HG03135 (cell line): ENCODE results near the gene XRCC4.
"Not testable (repeated sequence)": the region's sequence is repeated elsewhere in the genome, so short reads cannot be mapped to it uniquely, and the experiment has no call there.

Source experiments
- ATAC-seq: cut with Tn5 transposase; IDR thresholded peaks from one replicate; pipeline ENCODE4 v1.9.1; 2021; ENCODE audit warnings: mild to moderate bottlenecking, moderate library complexity; ENCODE audit not compliant: unreplicated experiment

XRCC4 gene

GRCh38 chr5:83253720-83254119 is 176.4 kb downstream of the XRCC4 start:
- no peak for ATAC-seq

DNA sequence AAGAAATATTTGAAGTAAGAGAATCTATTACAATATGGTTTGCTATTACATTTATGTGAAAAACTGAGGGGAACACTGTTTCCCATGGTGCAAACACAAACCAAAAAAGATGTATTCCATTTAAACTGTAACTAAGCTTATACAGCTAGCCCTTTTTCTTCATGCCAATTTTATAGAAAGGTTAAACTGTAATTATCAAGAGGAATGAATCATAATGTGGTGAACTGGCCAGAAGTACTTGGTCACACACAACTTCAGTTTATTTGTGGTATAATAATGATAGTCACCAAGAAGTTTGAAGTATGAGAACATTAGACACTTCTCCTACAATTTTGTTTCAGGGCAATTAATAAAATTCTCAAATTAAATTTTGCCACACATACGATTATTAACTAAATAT is 177.9 kb downstream of the XRCC4 start:
- no peak for ATAC-seq

- no peak for ATAC-seq
Observed at GRCh38 chr5:83256091-83256780, 178.9 kb downstream of the XRCC4 start.

GRCh38 chr5:83257684-83258083 is 180.3 kb downstream of the XRCC4 start:
- not testable (repeated sequence) for ATAC-seq

DNA sequence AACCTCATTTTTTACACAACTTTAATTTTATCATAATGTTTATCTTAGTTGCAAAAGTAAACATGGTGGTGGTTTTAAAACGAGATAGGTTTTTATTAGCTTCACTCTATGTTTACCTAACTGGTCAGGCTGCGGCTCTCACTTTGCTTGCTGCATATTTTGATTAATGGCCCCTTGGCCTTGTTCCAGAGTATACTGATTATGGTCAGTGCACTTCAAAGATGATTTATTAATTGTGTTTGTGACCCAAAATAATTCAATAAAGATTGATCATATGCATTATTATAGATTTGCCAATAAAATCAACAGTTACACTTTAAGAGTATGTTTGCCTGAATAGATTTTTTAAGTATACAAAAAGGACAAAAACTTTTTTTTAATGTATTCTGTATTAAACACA is 188.0 kb downstream of the XRCC4 start:
- no peak for ATAC-seq

- ATAC-seq = no peak
Observed at GRCh38 chr5:83270311-83270710, 193.0 kb downstream of the XRCC4 start.

DNA sequence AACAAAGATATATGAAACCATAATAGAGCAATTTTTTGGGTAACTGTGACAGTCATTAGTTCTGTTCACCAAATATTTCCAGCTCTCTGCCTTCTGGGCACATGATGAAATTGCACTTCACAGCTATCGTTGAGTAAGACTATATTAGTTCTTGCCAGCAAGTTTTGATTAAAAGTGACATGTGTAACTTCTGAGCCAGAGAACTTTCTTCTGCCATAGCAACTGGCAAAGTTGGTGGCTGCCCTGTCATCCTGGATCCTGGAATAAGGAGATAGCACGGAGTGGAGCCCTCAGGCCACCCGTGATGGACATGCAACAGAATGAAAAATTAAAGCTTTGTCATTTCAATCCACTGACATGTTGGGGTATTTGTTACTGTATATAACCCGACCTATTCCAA is 199.8 kb downstream of the XRCC4 start:
- ATAC-seq = no peak

DNA sequence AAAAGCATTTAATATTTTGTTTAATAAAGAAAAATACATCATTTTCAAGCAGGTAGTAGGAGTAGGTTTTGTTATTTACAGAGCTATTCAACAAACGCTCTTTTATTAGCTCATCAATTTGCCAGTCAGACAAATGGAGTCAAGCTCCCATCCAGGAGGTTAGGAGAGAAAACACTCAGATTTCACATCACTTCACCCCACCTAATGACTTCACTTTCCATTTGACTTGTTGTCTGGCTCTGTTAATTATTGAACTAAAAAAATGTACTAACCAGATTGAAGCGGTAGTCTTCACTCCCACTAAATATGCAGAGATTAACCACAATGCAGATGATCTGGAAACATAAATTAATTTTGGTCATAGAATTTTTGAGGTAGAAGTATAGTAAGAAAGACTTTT is 200.6 kb downstream of the XRCC4 start:
- ATAC-seq = peak; percentile 60

- no peak for ATAC-seq
Observed at GRCh38 chr5:83281176-83281575, 203.8 kb downstream of the XRCC4 start.

DNA sequence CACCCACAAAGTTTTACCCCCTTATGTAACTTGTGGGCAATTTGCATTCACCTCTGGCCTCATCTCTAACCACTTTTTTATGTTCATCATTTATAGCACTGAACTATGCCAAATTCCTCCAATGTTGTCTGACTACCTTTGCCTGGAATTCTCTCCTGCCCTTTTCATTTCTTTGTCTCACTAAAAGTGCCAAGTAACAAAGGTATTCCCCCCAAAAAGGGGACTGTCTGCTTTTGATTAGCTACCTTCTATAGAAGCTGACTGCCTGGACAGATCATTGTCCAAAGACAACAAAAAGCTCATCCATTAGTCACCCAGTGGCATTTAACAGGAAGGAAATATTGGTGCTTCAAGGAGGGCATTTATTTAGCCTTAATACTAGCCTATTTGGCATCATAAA is 204.3 kb downstream of the XRCC4 start:
- ATAC-seq = no peak

GRCh38 chr5:83283761-83284160 is 206.4 kb downstream of the XRCC4 start:
- no peak for ATAC-seq

DNA sequence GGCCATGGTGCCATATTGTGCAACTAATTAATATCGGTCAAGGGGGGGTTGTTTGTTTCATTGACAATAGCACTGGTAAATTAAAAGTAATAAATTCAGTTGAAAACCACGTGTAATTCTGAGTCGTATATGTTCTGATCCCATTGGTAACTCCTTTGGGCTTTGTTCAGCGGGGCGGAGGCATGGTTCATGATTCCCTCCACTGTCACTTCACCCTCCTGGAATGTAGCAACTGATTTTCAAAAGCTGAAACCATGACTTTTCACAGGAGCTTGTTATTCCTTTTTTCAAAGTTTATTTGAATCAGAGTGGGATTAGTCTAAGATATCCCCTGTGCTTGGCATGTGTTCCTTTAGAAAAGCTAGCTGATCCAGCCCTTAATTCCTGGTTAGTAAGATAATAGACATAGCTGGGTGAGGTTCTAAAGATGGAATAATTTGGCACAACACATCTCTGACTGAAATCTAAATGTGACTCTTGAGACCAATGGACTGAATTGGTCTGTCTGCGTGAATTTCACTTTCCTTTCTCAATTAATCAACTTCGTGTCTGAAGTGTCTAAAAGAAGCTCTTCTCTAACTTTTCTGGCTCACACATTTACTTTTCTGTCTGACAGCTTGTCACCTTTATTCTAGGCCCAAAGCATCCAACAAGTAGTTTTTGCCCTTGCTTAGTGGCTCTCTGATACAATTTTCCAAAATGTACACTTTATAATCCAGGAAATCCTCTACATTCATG is 208.5 kb downstream of the XRCC4 start:
- ATAC-seq = no peak

- no peak for ATAC-seq
Observed at GRCh38 chr5:83294246-83294645, 216.9 kb downstream of the XRCC4 start.

- no peak for ATAC-seq
Observed at GRCh38 chr5:83299353-83299752, 222.0 kb downstream of the XRCC4 start.

GRCh38 chr5:83306572-83307241 is 229.4 kb downstream of the XRCC4 start:
- peak; percentile 96 for ATAC-seq

DNA sequence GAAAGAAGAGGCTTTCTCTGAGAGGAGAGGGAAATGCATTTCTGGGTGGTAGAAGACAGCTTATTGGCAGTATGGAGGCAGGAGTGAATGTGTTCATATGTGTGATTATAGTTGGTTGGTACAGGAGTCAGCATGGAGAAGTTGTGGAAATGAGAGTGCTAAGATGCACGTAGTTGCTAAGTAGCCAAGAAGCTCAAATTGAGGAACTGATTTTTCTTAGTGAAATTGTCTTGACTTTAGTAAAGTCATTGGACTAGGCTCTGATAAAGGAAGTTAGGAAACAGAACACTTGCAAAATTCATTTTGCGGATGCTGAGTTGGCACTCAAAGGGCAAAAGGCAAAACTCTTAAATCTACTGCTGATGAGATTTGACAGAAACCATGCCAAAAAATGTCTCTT is 235.3 kb downstream of the XRCC4 start:
- ATAC-seq = no peak

DNA sequence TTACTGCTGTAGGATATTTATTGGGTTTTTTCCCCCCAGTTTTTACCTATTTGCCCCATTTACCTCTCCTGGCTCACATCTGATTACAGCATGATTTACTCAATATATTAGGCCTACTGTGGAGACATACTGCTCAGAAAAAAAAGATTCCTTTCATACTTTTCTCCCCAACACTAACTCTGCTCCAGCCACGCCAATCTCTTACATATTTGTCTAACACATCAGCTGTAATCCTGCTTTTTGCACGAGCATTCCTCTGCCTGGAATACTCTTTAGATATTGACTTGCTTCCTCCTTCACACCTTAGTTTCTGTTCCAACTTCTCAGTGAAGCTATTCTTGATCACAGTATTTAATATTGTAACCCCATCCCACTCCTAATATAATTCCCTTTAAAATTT is 236.1 kb downstream of the XRCC4 start:
- no peak for ATAC-seq

GRCh38 chr5:83321483-83322055 is 244.2 kb downstream of the XRCC4 start:
- no peak for ATAC-seq

DNA sequence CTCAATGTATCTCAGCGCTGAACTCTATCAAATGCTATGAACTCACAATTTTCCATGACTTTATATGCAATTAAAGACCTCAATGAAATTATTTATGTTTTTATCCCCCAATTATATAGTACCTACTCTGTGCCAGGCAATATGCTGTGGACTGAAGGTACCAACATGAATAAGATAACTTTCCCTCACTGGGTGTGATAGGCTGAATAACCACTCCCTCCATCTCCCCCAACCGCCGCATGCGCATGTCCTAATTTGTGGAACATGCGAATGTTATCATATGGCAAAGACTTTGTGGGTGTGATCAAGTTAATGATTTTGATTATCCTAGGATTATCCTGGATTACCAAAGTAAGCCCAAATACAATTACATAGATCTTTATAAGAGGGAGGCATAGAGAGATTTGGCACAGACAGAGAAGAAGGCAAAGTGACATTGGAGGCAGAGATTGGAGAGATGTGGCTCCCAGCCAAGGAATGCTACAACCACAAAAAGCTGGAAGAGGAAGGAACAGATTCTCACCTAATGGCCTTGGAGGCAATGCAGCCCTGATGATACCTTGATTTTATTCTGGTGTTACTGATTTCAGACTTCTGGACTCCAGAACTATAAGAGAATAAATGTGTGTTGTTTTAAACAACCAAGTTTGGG is 245.1 kb downstream of the XRCC4 start:
- no peak for ATAC-seq

DNA sequence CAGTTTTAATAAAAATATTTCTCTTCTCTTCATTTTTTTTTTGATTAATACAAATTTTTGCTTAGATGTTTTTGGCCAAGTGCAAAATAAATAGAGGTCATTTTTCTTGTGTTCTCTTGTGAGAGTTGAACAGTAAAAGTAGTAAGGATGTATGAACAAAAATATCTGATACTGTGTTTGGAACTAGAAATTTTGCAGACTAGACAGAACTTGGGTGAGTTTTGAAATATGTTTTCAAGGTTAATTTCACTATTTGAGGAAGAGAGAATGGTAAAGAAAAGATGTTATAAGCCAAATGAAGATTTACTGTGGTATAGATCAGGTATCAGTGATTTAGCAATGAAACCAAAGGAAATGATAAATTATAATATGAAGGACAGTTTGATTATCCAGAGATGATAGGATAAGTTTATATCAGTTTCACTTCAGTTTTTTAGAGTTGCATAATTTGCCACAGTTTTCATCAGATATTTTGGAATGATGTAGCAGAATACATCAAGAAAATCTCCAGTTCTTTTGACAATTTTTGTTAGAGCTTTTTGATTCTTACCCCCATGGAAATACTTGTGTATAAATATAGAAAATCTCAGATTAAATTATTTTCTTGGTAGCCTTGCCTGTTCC is 246.3 kb downstream of the XRCC4 start:
- ATAC-seq = no peak

DNA sequence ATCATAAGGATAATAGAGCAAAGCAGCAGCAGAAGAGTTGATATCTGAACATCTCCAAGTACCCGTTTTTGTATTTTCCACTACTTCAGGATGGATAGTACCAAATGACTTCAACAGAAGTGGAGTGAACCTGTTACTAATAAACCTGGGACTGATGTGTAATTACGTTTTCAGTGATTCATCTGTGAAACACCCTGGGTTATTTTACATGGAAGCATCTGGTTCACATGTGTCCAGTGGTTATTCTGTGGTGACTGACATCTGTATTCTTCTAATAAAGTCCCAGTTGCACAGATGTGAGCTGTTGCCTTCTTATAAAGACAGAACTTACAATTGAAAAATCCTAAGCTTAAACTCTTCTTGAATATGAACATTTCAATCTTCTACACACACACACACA is 254.5 kb downstream of the XRCC4 start:
- no peak for ATAC-seq
